T1000 (cell line): ENCODE results near the gene CD1E.
"Not testable (repeated sequence)": the region's sequence is repeated elsewhere in the genome, so short reads cannot be mapped to it uniquely, and the experiment has no call there.

Experiments
- DNase-seq: peaks from one replicate; lab custom pipeline; 2025; ENCODE audit warnings: mixed read lengths; lab: John Stamatoyannopoulos, UW

The CD1E gene

DNA sequence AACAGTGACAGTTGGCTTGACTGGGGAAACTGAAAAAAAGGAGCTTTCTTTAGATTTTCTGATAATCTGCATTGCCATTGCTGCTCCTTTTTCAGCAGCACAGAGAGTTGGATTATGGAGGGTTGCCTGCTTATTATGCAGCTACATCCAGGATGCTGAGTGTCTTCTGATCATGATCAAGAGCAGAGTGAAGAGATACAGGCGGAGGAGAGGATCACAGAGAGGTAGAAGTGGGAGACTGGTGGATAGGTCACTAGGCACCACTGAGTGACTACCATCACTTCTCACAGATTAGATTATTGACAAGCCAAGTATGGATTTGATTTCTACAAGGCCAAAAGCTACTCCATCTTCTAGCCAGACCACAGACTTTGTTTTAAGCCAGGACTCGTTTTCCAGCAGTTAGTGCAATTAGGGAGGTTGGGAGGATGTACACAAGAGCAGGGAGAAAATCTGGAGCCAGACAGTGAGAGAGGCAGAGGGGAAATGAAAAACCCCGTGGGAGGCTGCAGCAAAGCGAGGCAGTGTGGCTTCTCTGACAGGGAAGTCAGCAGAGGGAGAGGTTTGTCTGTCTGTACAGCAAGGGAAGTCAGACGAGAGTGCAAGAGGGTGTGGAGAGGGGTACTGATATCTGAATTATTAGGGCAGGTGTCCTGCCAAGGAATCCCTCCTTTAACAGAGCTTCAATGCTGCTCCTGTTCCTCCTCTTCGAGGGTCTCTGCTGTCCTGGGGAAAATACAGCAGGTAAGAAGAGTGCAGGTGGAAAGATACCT lies at the start of gene CD1E:
Gene CD1E, plus strand, starts transcription at position 592 of the 773 bp plus-strand sequence. Its CDS starts 95 bp downstream, at position 687.
- DNase-seq: no peak

DNA sequence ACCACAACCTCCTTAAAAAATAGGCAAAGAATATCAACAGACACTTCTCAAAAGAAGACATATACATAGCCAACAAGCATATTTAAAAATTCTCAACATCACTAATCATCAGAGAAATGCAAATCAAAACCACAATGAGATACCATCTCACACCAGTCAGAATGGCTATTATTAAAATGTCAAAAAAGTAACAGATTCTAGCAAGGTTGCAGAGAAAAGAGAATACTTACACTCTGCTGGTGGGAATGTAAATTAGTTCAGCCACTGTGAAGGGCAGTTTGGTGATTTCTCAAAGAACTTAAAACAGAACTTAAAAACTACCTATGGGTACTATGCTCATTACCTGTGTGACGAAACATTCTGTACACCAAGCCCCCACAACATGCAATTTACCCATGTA lies 43.1 kb upstream of the CD1E start:
- no peak for DNase-seq

DNA sequence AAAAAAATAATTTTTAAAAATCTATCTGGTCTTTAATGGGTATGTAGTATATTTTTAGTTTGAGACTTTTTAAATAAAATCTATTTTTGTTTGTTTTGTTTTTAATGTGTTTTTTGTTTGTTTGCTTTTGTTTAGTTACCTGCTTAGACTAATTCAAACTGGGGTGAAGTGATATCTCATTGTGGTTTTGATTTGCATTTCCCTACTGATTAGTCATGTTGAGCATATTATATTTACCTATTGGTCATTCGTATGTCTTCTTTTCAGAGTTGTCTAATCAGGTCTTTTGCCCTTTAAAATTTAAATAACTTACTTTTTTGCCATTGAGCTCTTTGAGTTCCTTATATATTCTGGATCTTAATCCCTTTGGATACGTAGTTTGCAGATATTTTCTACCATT lies 42.6 kb upstream of the CD1E start:
- no peak for DNase-seq

DNA sequence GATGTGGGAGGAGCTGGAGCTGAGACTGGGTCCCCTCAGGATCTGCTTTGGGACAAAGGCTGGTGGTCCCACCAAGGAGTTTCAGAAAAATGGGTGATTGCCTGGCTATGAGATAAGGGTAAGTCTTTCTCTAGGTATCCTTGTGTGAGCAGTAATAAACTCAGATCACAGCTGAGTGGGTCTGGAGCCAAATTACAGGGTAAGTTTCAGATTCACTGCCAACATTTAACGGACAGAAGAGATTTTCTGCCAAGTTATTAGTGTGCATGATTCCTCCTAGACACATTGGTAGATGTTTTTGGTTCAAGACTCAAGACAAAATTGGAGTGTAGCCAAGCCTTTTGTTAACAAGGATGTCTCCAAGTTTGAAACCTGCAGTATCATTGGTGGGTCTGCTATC lies 29.8 kb upstream of the CD1E start:
- DNase-seq: no peak

DNA sequence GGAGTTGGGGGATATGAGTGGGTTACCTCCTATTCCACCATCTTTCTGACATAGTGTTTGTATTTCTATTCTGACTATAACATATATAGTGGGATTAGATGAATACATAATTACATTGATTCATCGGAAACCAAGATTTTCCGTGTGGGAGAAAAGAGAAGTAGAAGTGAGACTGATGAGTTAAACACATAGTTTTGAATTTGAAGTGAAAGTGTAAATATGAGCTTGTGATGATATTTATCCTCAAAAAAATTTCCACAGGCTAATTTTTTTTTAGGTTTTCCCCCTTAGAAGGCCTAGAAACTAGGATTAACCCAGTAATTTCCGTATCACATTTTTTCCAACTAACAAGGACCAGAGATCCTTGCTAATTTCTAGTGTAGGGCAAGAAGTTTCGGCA lies 29.3 kb upstream of the CD1E start:
- DNase-seq: no peak

DNA sequence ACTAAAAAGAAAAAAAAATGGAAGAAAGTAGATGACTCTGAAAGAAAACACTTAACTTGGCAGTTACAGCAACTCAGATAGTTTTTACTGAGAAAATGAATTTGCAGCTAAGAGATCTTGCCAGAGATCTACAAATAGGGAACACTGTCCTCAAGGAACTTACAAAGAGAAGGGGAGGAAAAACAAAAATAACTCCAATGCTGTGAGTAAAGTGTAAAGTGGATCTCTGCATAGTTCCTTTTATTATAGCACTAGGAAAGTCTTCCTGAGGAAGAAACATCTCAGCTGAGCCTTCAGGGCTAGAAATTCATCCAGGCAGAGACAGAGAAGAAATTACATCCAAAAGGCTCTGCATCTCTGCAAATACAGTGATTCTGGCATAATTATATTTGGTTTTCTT lies 26.2 kb upstream of the CD1E start:
- DNase-seq: no peak

DNA sequence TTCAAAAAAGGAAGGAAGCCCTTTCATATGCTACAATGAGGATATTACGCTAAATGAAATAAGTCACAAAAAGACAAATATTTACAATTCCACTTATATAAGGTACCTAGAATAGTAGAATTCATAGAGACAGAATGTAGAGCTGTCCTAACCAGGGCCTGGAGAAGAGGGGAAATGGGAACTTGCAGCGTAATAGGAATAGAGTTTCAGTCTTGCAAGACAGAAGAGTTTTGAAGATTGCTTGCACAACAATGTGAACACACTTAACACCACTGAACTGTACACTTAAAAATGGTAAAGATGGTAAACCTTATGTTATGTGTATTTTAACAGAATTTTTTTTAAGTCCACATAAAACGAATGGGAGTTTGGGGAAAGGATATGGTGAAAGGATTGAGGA lies 25.3 kb upstream of the CD1E start:
- DNase-seq: no peak

DNA sequence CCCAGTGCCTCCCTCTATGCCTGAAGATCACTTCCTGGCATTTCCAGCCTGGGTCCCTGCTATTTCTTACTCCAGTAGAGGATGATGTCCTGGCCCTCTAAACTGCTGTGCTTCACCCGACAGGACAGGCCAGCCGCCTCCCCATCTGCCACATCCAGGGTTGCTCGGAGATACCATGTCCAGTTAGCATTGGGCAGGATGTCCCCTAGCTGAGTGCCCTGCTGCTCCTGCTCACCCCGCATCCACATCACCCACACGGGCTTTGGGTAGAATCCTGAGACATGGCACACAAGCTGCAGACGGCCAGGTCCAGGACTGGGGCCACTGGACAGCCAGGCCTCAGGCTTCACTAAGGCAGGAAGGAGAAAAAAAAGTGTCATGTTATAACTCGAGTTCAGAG lies 24.4 kb upstream of the CD1E start:
- DNase-seq: no peak

DNA sequence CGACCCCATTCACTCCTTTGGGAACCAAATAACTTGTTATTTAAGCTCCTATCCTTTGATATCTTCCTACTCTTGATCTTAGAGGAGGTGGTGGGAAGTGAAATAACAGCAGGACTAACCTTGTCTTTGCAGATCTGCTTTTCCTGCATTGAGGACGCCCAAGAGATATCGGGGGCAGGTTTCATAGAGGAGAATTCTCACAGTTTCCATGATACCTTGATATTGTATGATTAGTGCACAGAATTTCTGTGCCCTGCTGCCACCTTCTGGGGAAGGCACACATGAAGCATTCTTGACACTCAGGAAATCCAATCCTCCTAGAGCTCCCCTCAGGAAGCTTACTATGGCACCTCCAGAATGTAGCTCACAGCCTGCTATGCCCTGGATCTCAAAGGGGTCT lies 24.0 kb upstream of the CD1E start:
- DNase-seq: no peak

DNA sequence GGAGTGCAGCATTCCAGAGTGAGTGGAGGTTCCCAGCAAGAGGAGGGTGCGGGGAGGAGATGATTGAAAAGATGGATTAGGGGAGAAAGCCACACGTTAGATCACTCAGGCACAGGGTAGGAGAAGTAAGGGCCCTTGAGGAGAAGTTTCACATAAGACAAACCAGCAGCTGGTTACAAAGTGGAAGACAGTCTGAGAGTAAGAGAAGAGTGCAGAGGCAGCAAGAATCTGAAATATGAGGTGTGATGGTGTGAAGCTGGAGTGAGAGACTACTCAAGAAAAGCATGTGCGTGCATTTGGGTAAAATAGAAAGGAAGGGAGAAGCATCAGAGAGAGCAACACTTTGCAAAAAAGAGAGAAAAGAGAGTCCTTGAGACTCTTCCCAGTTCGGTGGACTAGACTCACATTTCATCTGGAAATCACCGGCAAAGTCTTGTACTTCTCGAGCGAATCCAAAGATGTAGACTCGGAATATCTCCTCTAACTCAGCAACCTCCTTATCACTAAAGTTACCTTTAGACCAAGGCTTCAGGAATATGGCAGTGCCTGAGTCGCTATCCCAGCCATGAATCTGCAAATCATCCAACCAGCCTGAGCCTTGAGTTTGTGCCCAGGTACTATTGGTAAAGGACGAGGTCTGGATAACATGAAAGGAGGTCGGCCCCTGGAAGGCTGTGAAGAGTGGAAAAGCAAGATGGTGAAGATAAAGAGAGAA lies 23.1 kb upstream of the CD1E start:
- no peak for DNase-seq

DNA sequence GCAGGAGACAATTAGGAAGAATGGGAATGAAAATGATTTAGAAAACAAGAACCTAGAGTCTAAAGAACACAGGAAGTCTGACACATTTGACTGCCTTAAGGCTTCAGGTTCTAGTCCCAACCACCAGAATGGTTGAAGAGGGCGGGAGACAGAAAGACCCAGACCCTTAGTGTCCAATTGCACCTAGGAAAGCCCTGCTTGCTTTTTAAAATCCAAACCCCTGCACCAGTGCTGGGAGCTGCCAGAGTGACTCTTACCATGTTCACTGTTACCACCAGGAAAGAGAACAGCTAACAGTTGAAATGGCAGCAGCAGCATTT lies 22.6 kb upstream of the CD1E start:
- DNase-seq: no peak

DNA sequence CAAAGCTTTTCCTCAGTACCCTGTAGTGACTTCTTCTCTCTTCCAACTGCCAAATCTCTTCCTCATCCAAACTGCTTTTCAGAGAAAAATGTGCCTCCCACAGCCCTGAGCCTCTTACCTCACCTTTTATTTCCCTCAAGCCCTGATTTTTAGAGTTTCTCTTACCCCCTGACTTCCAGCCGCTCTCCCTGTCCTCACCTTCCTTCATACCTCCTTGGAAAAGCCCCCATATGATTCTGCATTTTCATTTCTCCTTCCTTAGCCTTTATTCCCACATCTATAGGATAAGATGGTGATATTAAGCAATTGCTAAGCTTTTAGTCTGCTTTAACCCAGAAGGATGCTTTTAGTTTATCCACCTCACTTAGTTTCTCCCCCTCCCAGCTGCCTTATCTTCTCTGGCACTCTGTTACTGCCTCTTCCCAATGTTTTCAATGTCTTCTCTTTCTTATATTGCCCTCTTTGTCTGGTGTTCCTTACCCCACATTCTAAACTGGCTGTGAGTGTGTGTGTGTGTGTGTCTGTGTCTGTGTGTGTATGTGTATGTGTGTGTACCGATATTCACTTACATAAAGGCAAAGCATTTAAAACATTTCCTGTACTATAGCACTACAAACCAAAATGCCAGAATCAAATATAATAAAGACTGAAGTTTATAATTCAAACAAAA lies 22.1 kb upstream of the CD1E start, which contains the start of gene CD1B:
Gene CD1B, minus strand, starts transcription at position 51 of the 670 bp plus-strand sequence. CDS start 108 bp downstream, outside the sequence.
- DNase-seq: no peak

DNA sequence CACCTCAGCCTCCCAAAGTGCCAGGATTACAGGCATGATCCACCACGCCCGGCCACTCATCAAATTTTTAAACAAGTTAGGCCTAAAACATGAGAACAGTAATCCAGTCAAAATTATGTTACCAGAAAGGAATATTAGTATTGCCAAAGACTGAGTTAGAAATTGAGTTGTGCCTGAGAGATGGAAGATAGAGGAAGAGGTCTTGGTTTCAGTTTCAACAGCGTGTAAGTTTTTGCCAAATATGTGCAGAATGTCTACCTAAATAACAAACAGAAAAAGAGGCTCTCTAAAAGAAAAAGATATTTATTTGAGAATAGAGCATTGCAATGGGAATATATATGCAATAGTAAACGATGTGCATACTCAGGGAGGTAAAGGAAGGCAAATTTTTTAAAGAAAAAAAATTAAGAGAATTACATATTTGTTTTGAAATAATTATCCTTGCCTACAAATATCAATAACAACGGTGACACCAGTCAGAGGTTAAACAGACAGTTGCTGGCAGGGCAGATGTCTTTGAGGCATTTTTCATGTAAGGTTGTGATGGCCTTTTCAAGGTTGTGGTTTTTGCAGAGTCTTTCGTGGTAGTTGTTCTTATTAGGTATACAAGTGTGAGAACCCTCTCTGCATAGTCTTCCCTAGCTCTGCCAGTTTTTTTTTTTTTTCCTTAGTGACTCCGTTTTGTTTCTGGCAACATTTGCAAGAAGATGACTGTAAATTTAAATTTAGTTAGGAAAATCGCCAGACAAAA lies 20.1 kb upstream of the CD1E start:
- DNase-seq: no peak

DNA sequence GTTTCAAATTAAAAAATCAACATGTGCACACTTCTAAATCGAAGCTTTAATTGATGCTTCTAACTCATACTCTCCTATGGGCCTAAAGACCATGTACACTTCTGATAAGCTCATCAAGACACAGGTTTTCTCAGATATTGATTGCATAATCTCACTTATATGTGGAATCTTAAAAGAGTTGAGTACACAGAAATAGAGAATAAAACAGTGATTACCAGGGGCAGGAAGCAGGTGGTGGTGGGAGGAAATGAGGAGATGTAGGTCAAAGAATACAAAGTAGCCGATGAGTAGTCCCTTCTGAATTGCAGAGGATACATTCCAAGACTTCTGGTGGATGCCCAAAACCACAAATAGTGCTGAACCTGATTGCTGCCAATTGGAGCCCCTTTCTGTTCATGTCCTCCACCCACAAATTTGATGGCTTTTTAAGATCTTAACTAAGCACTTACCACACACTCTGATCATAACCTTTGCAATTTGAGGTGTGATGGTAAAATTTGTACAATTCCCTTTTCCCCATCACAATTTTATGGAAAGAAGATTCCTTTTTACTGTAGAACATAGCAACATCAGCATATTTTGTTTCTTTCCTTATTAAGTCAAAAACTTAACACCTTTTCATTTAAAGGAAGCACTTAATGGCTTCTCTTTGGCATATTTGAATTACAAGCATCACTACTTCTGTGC lies 19.0 kb upstream of the CD1E start:
- no peak for DNase-seq

DNA sequence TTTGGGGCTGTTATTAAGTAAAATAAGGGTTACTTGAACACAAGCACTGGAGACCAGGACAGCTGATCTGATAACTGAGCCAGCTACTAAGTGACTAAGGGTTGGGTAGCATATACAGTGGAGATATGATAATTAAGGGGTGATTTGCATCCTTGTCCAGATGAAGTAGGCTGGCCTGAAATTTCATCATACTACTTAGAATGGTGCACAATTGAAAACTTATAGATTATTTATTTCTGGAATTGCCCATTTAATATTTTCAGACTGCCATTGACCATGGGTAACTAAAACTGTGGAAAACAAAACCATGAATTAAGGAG lies 18.5 kb upstream of the CD1E start:
- DNase-seq: no peak

DNA sequence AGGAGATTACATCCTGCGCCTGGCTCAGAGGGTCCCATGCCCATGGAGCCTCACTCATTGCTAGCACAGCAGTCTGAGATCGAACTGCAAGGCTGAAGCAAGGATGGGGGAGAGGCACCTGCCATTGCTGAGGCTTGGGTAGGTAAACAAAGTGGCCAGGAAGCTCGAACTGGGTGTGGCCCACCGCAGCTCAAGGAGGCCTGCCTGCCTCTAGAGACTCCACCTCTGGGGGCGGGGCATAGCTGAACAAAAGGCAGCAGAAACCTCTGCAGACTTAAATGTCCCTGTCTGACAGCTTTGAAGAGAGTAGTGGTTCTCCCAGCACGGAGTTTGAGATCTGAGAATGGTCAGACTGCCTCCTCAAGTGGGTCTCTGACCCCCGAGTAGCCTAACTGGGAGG lies 17.3 kb upstream of the CD1E start:
- not testable (repeated sequence) for DNase-seq

DNA sequence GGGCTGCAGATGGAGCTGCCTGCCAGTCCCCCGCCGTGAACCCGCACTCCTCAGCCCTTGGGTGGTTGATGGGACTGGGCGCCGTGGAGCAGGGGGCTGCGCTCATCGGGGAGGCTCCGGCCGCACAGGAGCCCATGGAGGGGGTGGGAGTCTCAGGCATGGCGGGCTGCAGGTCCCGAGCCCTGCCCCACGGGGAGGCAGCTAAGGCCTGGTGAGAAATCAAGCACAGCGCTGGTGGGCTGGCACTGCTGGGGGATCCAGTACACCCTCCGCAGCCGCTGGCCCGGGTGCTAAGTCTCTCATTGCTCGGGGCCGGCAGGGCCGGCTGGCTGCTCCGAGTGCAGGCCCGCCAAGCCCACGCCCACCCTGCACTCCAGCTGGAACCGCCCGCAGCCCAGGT lies 4.7 kb upstream of the CD1E start:
- DNase-seq: not testable (repeated sequence)

DNA sequence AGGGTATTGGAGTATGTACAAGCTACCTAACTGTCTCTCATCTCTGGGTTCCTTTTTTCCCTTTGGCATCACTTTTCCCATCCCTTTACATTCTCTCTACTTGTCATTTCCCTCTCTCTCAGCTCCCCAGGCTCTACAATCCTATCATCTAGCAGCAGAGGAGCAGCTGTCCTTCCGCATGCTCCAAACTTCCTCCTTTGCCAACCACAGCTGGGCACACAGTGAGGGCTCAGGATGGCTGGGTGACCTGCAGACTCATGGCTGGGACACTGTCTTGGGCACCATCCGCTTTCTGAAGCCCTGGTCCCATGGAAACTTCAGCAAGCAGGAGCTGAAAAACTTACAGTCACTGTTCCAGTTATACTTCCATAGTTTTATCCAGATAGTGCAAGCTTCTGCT lies 561 bp downstream of the CD1E start:
- no peak for DNase-seq

DNA sequence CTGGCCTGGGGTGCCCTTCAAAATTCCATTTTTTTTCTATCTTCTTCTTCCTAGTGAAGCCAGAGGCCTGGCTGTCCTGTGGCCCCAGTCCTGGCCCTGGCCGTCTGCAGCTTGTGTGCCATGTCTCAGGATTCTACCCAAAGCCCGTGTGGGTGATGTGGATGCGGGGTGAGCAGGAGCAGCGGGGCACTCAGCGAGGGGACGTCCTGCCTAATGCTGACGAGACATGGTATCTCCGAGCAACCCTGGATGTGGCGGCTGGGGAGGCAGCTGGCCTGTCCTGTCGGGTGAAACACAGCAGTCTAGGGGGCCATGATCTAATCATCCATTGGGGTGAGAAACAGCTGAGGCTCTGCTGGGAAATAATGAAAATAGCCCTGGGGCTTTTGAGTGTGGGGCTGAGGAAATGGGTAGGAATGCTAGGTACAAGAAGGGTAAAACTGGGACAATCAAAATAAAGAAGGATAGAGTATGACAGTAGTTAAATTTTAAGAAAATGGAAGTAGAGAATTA lies 2.1 kb downstream of the CD1E start:
- no peak for DNase-seq

DNA sequence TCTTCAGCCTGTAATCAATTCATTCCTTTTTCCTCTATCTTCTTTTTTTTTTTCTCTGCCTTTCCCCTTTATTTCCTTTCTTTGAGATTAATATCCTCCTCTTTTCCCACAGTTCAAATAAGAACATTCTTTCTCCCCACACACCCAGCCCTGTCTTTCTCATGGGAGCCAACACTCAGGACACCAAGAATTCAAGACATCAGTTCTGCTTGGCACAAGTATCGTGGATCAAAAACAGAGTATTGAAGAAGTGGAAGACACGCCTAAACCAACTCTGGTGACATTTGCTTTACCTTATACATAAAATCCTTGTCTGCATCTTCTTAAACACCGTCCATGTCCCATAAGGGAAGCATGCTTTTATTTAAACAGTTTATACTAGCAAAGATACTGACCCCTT lies 2.9 kb downstream of the CD1E start:
- DNase-seq: no peak

DNA sequence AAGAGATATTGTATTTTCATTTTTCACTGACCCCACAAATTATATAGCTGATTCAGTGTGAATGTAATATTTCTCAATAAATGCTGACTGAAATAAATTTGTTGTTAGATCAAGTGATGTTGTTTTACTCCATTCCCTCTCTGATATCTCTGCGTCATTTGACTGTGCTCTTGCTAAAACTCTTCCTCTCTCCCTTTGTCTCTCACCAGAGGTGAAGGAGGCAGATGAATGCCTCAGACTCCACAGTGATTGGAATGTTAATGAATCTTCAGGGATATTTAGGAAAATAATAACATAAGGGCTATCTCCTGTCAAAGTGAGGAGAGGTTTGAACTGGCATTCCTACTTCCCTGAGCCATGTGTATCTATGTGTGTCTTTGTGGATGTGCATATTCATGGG lies 3.7 kb downstream of the CD1E start:
- no peak for DNase-seq

DNA sequence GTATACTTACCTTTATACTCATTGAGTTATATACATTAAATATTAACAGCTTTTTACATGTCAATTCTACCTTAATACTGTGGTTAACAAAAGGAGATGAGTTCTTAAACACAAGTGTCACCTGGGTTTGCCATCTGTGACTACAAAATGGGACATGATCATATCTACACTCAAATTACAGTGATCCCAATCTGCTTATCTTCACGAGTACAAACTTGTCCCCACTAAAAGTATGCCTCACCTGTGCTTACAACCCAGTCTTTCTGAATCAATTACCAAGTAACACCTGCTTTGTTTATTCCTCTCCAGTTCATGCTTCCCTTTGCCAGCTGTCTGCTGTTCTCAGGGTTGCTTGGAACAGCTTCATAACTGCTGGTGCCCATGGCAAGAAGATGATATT lies 8.8 kb downstream of the CD1E start:
- no peak for DNase-seq
